Upper lobe of right lung (tissue), 1 donor: ENCODE measurements around the gene PLEKHA7. TPM values are rescaled to one million over a fixed set of nuclear protein-coding genes. Genes with fewer than 3 reads are reported as not detected.

Experiments
- ATAC-seq: fragments of 200-7000 bp; cut with Tn5 transposase; one replicate; pipeline ENCODE4 v1.9.1; 2020; ENCODE audit warnings: mild to moderate bottlenecking, moderate library complexity
- DNase-seq: peaks from one replicate; pipeline ENCODE4 v3.0.0-alpha.2; 2020
- H3K27ac ChIP-seq: fragments of 200-600 bp; one replicate; pipeline ENCODE4 v1.8.0; 2022
- H3K27me3 ChIP-seq: fragments of 200-600 bp; one replicate; pipeline ENCODE4 v1.8.0; 2022; ENCODE audit warnings: mild to moderate bottlenecking
- H3K36me3 ChIP-seq: fragments of 200-600 bp; one replicate; pipeline ENCODE4 v1.8.0; 2022
- H3K4me1 ChIP-seq: fragments of 200-600 bp; one replicate; pipeline ENCODE4 v1.8.0; 2022
- H3K4me3 ChIP-seq: fragments of 200-600 bp; one replicate; pipeline ENCODE4 v1.8.0; 2022; ENCODE audit warnings: mild to moderate bottlenecking
- H3K9me3 ChIP-seq: fragments of 200-600 bp; one replicate; pipeline ENCODE4 v1.8.0; 2022
- CTCF ChIP-seq: fragments of 200-600 bp; IDR thresholded peaks from one replicate; pipeline ENCODE4 v1.8.0; 2022; ENCODE audit warnings: antibody characterized with exemption
- intact Hi-C: fragments of 100-400 bp; cut with DNase I; formaldehyde crosslinking; loops from one replicate; pipeline ENCODE4 v1.11.0; 2022
- total RNA-seq: library from RNA; stranded (reverse); fragmentation: NEBNext Ultra II Directional; extraction: Animal tissue kit (Norgen Biotek cat#: 25700); gene quantifications from one replicate; pipeline ENCODE4 v1.2.1, GENCODE V29; 2021
- donor health status: DM: no; HTN: yes; CAD: no; lungs with severe emphysema.

Gene PLEKHA7
- total RNA-seq, 1 donor from 2014 or later = 43.6 TPM

- H3K4me1 ChIP-seq = peaks cover 20% of the 10 kb centered on the region
- intact Hi-C loops = no loop called here
- peak overlapping the region; percentile 68 for H3K27ac ChIP-seq
Observed at GRCh38 chr11:16815047-16815767, 199.0 kb downstream of the PLEKHA7 start.

GRCh38 chr11:16814410-16815046 is 199.7 kb downstream of the PLEKHA7 start:
- ATAC-seq = peak; percentile 32
- Histone ChIP-seq H3K27me3 (no peaks in the 10 kb centered on the region), H3K27ac (peak overlapping the region; percentile 60), H3K9me3 (no peaks in the 10 kb centered on the region), H3K36me3 (no peaks in the 10 kb centered on the region), H3K4me1 (peaks cover 20% of the 10 kb centered on the region), H3K4me3 (no peak overlapping the region)
- no peak for DNase-seq
- no peak for TF ChIP-seq CTCF
- intact Hi-C loops = no loop called here

More at GRCh38 chr11:16815047-16815767, 199.0 kb downstream of the PLEKHA7 start:
- H3K4me3 ChIP-seq = no peak overlapping the region
- no peaks in the 10 kb centered on the region for H3K27me3 ChIP-seq
- DNase-seq (peak; percentile 86), ATAC-seq (peak; percentile 87)
- H3K9me3 ChIP-seq = no peaks in the 10 kb centered on the region
- no peak for TF ChIP-seq CTCF
- no peaks in the 10 kb centered on the region for H3K36me3 ChIP-seq

DNA sequence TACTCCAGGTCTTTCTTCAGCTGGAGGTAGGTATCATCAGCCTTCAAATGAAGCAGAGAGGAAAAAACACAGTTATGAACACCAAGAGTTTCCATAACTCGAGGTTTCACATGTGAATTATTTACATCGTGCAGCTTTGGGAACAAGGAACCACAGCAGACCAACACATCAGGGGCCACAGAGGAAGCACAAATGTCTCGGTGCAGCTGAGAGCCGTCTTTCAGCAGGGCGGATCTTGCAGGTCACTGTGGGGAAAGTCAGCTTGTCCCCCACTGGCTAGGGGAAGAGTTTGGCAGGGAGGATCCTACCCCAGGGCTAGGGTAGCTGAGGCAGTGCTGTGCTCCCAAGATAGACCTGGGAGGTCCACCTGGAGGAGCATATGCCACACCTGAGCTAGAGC is 201.1 kb downstream of the PLEKHA7 start:
- H3K4me3 ChIP-seq = no peak overlapping the region
- H3K4me1 ChIP-seq = peaks cover 20% of the 10 kb centered on the region
- intact Hi-C loops = no loop called here
- no peaks in the 10 kb centered on the region for H3K36me3 ChIP-seq
- no peak for DNase-seq
- no peaks in the 10 kb centered on the region for H3K27me3 ChIP-seq
- H3K9me3 ChIP-seq = no peaks in the 10 kb centered on the region
- no peak for TF ChIP-seq CTCF
- no peak overlapping the region for H3K27ac ChIP-seq
- peak; percentile 6 for ATAC-seq

DNA sequence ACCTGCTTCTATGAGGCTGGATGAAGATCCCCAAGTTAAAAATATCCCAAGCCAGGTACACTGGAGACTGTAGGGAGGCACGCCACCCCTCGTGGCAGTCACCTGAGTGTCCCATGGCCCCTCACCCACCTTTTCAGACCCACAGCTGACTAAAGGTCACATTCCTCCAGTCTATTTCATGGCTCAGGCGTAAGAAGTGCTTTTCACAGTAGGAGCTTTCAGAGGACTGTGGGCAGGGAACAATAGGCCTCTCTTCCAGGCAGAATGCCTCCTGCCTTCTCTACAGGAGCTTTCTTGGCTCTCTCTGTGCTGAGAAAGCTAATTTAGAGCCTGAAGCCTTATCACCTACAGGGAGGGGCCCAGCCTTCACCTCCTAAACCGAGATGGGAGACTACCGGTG is 201.9 kb downstream of the PLEKHA7 start:
- ATAC-seq = no peak
- peaks cover 21% of the 10 kb centered on the region for H3K4me1 ChIP-seq
- H3K9me3 ChIP-seq = no peaks in the 10 kb centered on the region
- no peak overlapping the region for H3K27ac ChIP-seq
- H3K36me3 ChIP-seq = no peaks in the 10 kb centered on the region
- no peak overlapping the region for H3K4me3 ChIP-seq
- no peaks in the 10 kb centered on the region for H3K27me3 ChIP-seq
- no peak for DNase-seq
- no peak for TF ChIP-seq CTCF
- intact Hi-C loops = no loop called here

DNA sequence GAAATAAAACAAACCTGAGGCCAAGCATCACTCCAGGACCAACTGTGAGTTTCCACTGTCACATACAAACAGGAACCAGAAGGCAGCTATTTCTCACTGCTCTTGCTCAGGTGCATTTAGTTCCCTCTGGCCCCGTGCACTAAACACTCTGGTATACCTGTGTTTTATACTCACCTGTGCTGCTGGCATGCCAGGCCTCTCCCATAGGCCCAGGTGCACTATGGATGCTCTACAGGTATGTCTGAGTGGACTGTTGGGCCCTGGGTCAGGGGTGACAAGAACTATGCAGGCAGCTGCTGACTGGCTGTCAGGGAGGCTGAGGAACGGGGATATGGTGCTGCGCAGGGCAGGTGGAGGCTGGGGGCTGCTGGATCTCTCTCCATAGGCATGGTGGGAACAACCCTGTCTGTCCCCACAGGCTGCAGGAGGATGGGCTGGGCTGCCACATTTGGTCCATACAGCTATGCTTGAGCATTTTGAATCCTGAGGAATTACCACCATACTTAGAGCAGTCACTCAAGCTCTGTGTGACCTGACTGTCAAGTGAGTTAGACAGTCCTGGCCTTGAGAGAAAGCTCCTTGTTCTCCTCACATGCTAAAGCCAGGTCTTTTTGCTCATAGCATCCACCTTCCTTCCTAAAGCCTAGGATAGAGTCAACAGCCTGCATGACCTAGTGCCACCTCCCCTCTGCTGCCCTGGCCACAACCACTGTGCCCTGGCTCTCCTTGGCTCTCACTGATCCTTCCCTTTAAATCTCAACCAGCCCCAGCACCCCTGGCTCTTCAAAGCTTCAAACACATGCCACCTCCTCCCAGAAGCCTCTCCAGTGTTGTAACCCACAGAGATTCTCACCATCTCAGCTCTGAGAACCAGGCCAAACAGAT is 202.8 kb downstream of the PLEKHA7 start:
- DNase-seq (no peak), ATAC-seq (no peak)
- TF ChIP-seq CTCF = no peak
- H3K27ac ChIP-seq = no peak overlapping the region
- intact Hi-C loops = no loop called here
- H3K36me3 ChIP-seq = no peaks in the 10 kb centered on the region
- no peak overlapping the region for H3K4me3 ChIP-seq
- H3K4me1 ChIP-seq = peaks cover 24% of the 10 kb centered on the region
- H3K9me3 ChIP-seq = no peaks in the 10 kb centered on the region
- H3K27me3 ChIP-seq = no peaks in the 10 kb centered on the region
